Endothelial cell (in vitro differentiated cells): Measurements from ENCODE around the gene CCNJL. TPM values are rescaled to one million over a fixed set of nuclear protein-coding genes. Genes with fewer than 3 reads are reported as not detected.

Experiments
- DNase-seq: peaks from one replicate; pipeline ENCODE4 v3.0.0; 2021; ENCODE audit warnings: low spot score
- H3K27ac Mint-ChIP-seq: one replicate; pipeline ENCODE4 v1.8.0; 2021; ENCODE audit warnings: mixed read lengths, inconsistent platforms; ENCODE audit not compliant: unreplicated experiment
- H3K27me3 Mint-ChIP-seq: one replicate; pipeline ENCODE4 v1.8.0; 2021; ENCODE audit warnings: mild to moderate bottlenecking, moderate library complexity, mixed read lengths, inconsistent platforms; ENCODE audit not compliant: unreplicated experiment
- H3K36me3 Mint-ChIP-seq: one replicate; pipeline ENCODE4 v1.8.0; 2021; ENCODE audit warnings: mild to moderate bottlenecking, low read depth, mixed read lengths, inconsistent platforms; ENCODE audit not compliant: unreplicated experiment
- H3K4me1 Mint-ChIP-seq: one replicate; pipeline ENCODE4 v1.8.0; 2021; ENCODE audit warnings: mild to moderate bottlenecking, mixed read lengths, inconsistent platforms; ENCODE audit not compliant: unreplicated experiment
- H3K4me3 Mint-ChIP-seq: one replicate; pipeline ENCODE4 v1.8.0; 2021; ENCODE audit warnings: mild to moderate bottlenecking, mixed read lengths, inconsistent platforms; ENCODE audit not compliant: unreplicated experiment
- H3K9me3 Mint-ChIP-seq: one replicate; pipeline ENCODE4 v1.8.0; 2021; ENCODE audit warnings: mixed read lengths, inconsistent platforms; ENCODE audit not compliant: unreplicated experiment
- CTCF ChIP-seq: fragments of 200-600 bp; sonication (generic); IDR thresholded peaks from one replicate; pipeline ENCODE4 v1.5.0; 2021; ENCODE audit warnings: antibody characterized with exemption; ENCODE audit not compliant: unreplicated experiment
- total RNA-seq: library from RNA; stranded (reverse); fragmentation: NEBNext Ultra II Directional; extraction: Animal tissue kit (Norgen Biotek cat#: 25700); gene quantifications from one replicate; pipeline ENCODE4 v1.2.1, GENCODE V29; 2021; ENCODE audit not compliant: unreplicated experiment

CCNJL gene
- total RNA-seq, 1 donor from 2014 or later, result 65.0 TPM

DNA sequence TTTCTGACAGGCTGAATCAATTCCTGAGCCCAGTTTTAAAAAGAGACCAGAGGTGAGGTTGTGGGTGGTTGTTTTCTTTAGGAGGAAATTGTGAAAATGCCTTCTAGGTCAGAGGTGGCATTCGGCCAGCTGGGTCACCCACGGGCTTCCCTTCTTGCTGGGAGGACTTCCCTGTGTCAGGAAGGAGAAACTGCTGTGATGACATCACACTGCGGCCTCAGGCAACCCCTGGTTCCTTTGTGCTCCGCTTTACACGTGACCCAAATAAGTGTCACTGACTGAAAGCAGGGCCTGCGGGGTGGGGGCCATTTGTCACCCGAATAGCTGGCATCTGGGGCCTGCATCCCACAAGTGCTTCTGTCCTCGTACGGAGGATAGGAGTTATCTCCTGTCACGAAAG lies 43.3 kb downstream of the CCNJL start:
- no peak for TF ChIP-seq CTCF
- no peak for DNase-seq
- Mint-ChIP-seq H3K4me1 (peaks cover 55% of the 10 kb centered on the region), H3K27ac (peak overlapping the region; percentile 71), H3K27me3 (peaks cover 7% of the 10 kb centered on the region), H3K9me3 (no peaks in the 10 kb centered on the region), H3K36me3 (peaks cover 29% of the 10 kb centered on the region), H3K4me3 (no peak overlapping the region)

DNA sequence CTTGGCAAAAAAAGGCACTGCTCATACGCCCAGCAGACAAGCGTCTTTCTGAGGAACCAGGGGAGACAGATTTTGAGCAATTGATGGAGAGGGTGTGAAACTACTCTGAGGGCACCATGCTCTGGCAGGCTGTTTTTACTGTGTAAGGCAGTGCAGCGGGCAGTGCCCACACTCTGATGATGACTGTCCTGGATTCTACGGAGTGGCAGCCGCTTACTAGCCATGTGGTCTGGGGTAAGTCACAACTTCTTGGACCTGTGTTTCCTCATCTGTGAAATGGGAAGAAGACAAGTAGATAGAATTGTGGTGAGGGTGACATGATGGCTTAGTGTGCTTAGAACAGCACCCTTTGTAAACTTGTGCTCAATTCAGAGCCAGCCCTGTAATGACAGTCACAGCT lies 44.2 kb downstream of the CCNJL start:
- no peak for DNase-seq
- TF ChIP-seq CTCF, result no peak
- peaks cover 64% of the 10 kb centered on the region for H3K4me1 Mint-ChIP-seq
- no peaks in the 10 kb centered on the region for H3K9me3 Mint-ChIP-seq
- peaks cover 33% of the 10 kb centered on the region for H3K36me3 Mint-ChIP-seq
- peak overlapping the region; percentile 49 for H3K4me3 Mint-ChIP-seq
- peaks cover 7% of the 10 kb centered on the region for H3K27me3 Mint-ChIP-seq
- peak overlapping the region; percentile 6 for H3K27ac Mint-ChIP-seq

DNA sequence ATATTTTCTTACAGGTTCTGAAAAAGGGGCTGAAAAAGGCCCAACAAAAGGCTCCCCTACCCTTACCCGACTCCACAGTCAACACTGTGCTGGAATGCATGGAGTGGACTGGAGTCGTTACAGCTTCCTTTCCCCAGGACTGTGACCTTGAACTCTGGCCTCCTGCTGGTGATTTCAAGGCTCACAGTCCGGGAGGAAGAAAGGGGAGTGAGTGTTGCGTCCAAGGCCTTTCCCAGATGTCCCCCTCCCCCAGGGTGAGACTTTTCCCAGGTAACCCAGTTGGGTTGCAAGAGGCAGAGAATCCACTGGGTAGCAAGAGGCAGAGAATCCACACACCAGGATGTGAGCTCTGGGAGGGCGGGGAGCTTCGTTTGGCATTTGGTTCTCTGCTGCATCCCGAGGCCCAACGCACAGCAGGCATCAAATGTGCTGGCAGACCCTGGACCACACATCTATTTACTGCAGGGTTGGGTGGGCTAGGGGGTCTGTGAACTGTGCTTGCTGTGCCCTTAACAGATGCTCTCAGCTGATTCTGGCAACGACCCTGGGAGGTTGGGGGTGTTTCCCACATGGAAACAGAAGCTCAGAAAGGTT lies 45.5 kb downstream of the CCNJL start:
- no peaks in the 10 kb centered on the region for H3K9me3 Mint-ChIP-seq
- TF ChIP-seq CTCF, result peak; percentile 40
- DNase-seq, result no peak
- H3K4me1 Mint-ChIP-seq, result peaks cover 65% of the 10 kb centered on the region
- no peak overlapping the region for H3K4me3 Mint-ChIP-seq
- H3K36me3 Mint-ChIP-seq, result peaks cover 37% of the 10 kb centered on the region
- H3K27me3 Mint-ChIP-seq, result peaks cover 11% of the 10 kb centered on the region
- H3K27ac Mint-ChIP-seq, result no peak overlapping the region

DNA sequence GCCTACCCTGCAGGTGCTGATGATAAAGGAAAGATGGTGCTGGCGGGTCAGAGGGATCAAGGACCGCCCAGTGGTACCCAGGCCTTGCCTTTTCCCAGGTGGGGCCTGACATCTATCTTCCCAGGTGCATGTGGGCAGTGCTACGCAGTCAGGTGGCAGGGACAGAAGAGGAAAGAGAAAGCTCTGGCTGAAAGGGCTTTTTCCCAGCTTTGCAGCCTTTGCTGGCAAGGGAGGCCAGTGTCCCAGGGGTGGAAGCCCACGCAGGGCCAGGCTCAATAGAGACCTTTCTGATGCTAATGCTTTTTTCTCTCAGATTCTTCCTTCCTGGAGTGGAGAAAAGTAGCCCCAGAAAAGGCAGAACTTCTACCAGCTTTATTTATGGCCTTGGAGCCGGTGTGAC lies 46.3 kb downstream of the CCNJL start:
- H3K9me3 Mint-ChIP-seq, result no peaks in the 10 kb centered on the region
- peaks cover 66% of the 10 kb centered on the region for H3K4me1 Mint-ChIP-seq
- H3K27me3 Mint-ChIP-seq, result peaks cover 15% of the 10 kb centered on the region
- H3K4me3 Mint-ChIP-seq, result no peak overlapping the region
- H3K36me3 Mint-ChIP-seq, result peaks cover 45% of the 10 kb centered on the region
- peak overlapping the region; percentile 81 for H3K27ac Mint-ChIP-seq
- no peak for TF ChIP-seq CTCF
- DNase-seq, result no peak

GRCh38 chr5:160263326-160263855 lies 49.0 kb downstream of the CCNJL start:
- Mint-ChIP-seq H3K36me3 (peaks cover 49% of the 10 kb centered on the region), H3K4me1 (peaks cover 59% of the 10 kb centered on the region), H3K27me3 (peaks cover 14% of the 10 kb centered on the region), H3K9me3 (no peaks in the 10 kb centered on the region), H3K4me3 (peak overlapping the region; percentile 52), H3K27ac (peak overlapping the region; percentile 89)
- DNase-seq, result no peak
- no peak for TF ChIP-seq CTCF
